Measurements from ENCODE around the gene GPR63. TPM values are rescaled to one million over a fixed set of nuclear protein-coding genes. Genes with fewer than 3 reads are reported as not detected.

Gene GPR63
- total and polyA plus RNA-seq, 8 donors = 0.71 to 3.8 (median 3.0) TPM

DNA sequence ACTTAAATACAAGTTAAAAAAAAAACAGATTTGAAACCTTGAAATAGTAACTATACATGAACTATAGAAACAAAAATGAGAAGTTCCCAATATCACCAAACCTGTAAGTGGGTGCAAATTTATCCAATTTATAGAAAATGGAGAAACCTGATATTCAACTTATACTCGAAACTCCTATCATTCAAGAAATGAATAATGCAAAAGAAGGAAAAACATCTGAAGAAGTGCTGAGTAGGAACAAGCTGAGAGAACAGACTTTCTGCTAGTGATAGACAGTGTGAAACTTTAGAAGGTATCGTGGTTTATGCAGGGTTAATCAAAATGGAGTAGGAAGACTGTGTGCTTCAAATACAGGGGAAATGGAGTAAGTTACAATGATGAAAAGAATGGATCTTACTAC, 4.5 kb downstream of the GPR63 start:
- TF ChIP-seq, protein P1, sequence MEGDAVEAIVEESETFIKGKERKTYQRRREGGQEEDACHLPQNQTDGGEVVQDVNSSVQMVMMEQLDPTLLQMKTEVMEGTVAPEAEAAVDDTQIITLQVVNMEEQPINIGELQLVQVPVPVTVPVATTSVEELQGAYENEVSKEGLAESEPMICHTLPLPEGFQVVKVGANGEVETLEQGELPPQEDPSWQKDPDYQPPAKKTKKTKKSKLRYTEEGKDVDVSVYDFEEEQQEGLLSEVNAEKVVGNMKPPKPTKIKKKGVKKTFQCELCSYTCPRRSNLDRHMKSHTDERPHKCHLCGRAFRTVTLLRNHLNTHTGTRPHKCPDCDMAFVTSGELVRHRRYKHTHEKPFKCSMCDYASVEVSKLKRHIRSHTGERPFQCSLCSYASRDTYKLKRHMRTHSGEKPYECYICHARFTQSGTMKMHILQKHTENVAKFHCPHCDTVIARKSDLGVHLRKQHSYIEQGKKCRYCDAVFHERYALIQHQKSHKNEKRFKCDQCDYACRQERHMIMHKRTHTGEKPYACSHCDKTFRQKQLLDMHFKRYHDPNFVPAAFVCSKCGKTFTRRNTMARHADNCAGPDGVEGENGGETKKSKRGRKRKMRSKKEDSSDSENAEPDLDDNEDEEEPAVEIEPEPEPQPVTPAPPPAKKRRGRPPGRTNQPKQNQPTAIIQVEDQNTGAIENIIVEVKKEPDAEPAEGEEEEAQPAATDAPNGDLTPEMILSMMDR (IDR thresholded peaks at IDR 0.05) = no peak
- Histone ChIP-seq H3K27me3 (peaks cover 6 to 34% of the 10 kb centered on the region in 2 donors), H3K27ac (no peak overlapping the region), H3K4me3 (no peak overlapping the region), H3K9me3 (no peaks in the 10 kb centered on the region), H3K36me3 (no peaks in the 10 kb centered on the region), H3K4me1 (peaks cover 0 to 13% of the 10 kb centered on the region in 2 donors)
- intact Hi-C loops (cut with DNase I) = no loop called here
- ATAC-seq (no peak), DNase-seq (no peak)

DNA sequence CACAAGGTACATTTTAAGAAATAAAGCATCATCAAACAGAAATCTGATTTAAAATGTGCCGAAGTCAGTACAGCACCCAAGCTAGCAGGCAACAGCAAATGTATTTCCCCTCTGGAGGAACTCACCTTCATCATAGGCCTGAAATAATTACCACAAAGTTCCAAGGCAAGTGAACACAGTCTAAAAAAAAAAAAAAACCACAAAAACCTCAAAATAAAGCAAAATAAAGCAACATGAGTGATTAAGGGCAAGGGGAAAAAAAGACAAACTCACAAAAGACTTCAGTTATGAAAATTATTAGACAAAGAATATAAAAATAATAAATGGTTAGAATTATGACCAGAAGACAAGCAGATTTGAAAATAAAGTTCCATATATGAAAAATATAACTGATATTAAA, 10.4 kb downstream of the GPR63 start:
- Histone ChIP-seq H3K9me3 (no peaks in the 10 kb centered on the region), H3K4me1 (no peaks in the 10 kb centered on the region), H3K27me3 (no peaks in the 10 kb centered on the region), H3K4me3 (no peak overlapping the region), H3K27ac (no peak overlapping the region), H3K36me3 (no peaks in the 10 kb centered on the region)
- intact Hi-C loops (cut with DNase I) = no loop called here
- no peak for ATAC-seq
- TF ChIP-seq, protein P1 (IDR thresholded peaks at IDR 0.05) = no peak
- DNase-seq = no peak

DNA sequence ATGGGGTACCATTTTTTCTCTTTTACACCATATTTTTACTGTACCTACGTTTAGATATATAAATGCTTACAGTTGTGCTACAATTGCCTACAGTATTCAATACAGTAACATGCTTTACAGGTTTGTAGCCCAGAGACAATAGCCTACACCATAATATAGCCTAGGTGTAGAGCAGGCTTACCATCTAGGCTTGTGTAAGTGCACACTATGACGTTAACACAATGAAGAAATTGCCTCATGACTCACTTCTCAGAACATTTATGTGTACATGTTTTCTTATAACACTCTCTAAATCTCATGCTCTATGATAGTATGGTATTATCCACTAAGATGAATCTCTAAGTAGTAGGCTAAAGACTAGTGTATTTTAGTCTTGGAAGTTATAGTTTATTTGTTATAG, 13.5 kb downstream of the GPR63 start:
- no peak for DNase-seq
- intact Hi-C loops (cut with DNase I) = no loop called here
- Histone ChIP-seq H3K9me3 (no peaks in the 10 kb centered on the region), H3K36me3 (no peaks in the 10 kb centered on the region), H3K4me1 (no peaks in the 10 kb centered on the region), H3K27me3 (no peaks in the 10 kb centered on the region), H3K4me3 (no peak overlapping the region), H3K27ac (no peak overlapping the region)
- TF ChIP-seq, protein P1 (IDR thresholded peaks at IDR 0.05) = no peak
- no peak for ATAC-seq

DNA sequence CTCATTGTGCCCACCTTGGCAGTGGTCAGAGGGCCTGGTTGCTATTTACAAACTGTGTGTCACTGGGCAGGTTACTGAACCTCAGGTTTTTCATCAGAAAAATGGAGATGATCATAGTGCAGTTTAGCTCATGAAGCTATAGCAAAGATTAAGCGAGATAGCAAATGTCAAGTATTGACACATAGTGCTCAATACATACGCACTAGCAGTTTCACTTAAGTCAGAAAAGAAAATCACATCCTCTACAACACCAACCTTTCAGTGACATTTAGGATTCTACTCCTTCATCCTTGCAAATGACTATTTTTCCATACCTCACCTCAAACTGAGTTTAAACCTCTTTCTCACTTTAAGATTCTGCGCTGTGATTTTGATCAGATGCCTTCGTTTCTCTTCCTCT, 16.2 kb downstream of the GPR63 start:
- DNase-seq (no peak), ATAC-seq (no peak)
- Histone ChIP-seq H3K4me3 (no peak overlapping the region), H3K27me3 (no peaks in the 10 kb centered on the region), H3K4me1 (no peaks in the 10 kb centered on the region), H3K9me3 (no peaks in the 10 kb centered on the region), H3K27ac (no peak overlapping the region), H3K36me3 (no peaks in the 10 kb centered on the region)
- intact Hi-C loops (cut with DNase I) = no loop called here
- TF ChIP-seq, protein P1 (IDR thresholded peaks at IDR 0.05) = no peak

DNA sequence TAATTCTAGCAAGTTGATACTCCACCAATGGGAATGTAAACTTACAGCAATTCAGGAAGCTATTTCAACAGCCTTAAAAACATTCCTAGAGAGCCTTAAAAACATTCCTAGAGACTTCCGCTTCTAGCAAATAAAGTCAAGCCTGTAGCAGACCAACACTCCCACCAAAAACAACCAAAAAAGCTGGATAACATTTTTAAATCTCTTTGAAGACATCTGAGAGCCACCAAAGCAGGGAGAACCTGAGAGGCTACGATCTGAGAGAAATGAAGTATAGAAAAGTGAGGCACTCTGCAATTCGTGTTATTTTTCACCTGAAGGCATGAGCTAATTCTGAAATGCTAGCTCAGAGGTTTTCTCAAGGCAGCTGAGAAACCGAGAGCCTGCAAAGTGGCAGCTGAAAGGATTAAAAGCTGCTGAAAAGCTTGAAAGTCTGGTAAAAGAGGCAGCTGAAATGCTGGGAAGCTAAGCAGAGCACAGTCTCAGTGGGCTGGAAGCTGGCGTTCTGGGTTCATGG, 20.9 kb downstream of the GPR63 start:
- no peaks in the 10 kb centered on the region for H3K9me3 ChIP-seq
- DNase-seq = peak in 1 of 4 donors; percentile 10

More for the DNA sequence above, 20.9 kb downstream of the GPR63 start:
- Histone ChIP-seq H3K4me3 (no peak overlapping the region), H3K4me1 (no peaks in the 10 kb centered on the region), H3K36me3 (no peaks in the 10 kb centered on the region), H3K27ac (no peak overlapping the region), H3K27me3 (no peaks in the 10 kb centered on the region)
- intact Hi-C loops (cut with DNase I) = no loop called here
- peak; percentile 21 for ATAC-seq
- TF ChIP-seq, protein P1 (IDR thresholded peaks at IDR 0.05) = no peak

Measured in left lung (tissue), 10 donors.